GM10248 (cell line): ENCODE data around the gene DEAF1.

ENCODE experiments used
- CTCF ChIA-PET: fragments of 300-600 bp; sonication (Branson Sonifier 250); formaldehyde crosslinking; extraction: SDS; loops from one replicate; lab custom pipeline; 2021; ENCODE audit warnings: antibody characterized with exemption; lab: Yijun Ruan, JAX
- POLR2A ChIA-PET: fragments of 350-650 bp; sonication (Branson Sonifier 250); formaldehyde crosslinking; extraction: SDS; loops from one replicate; lab custom pipeline; 2020; ENCODE audit warnings: antibody characterized with exemption; lab: Yijun Ruan, JAX
- DNase-seq: peaks from one replicate; pipeline ENCODE4 v3.0.0; 2012; ENCODE audit errors: extremely low spot score
- TF ChIP-seq, protein P1 (sequence below): IDR thresholded peaks from 2 replicates; pipeline ENCODE4 v1.5.1; 2012; ENCODE audit warnings: mild to moderate bottlenecking, low read depth; ENCODE audit errors: extremely low read depth, missing control alignments, control extremely low read depth

Gene DEAF1

GRCh38 chr11:729492-730074 is 34.6 kb upstream of the DEAF1 start:
- TF ChIP-seq, protein P1, sequence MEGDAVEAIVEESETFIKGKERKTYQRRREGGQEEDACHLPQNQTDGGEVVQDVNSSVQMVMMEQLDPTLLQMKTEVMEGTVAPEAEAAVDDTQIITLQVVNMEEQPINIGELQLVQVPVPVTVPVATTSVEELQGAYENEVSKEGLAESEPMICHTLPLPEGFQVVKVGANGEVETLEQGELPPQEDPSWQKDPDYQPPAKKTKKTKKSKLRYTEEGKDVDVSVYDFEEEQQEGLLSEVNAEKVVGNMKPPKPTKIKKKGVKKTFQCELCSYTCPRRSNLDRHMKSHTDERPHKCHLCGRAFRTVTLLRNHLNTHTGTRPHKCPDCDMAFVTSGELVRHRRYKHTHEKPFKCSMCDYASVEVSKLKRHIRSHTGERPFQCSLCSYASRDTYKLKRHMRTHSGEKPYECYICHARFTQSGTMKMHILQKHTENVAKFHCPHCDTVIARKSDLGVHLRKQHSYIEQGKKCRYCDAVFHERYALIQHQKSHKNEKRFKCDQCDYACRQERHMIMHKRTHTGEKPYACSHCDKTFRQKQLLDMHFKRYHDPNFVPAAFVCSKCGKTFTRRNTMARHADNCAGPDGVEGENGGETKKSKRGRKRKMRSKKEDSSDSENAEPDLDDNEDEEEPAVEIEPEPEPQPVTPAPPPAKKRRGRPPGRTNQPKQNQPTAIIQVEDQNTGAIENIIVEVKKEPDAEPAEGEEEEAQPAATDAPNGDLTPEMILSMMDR: no peak
- CTCF ChIA-PET: interaction anchor here (0.9 to 9.4 kb wide), 5 partner anchors 13 to 280 kb away, joined by 3 to 112 read pairs (median 11); partner anchors contain the start of genes DEAF1, PTDSS2, TALDO1 and TMEM80
- no peak for DNase-seq
- POLR2A ChIA-PET: no interaction called here

GRCh38 chr11:728901-729491 is 34.0 kb upstream of the DEAF1 start:
- POLR2A ChIA-PET: no interaction called here
- TF ChIP-seq, protein P1: no peak
- DNase-seq: no peak
- CTCF ChIA-PET: interaction anchor here (0.9 to 9.4 kb wide), 9 partner anchors 10 to 175 kb away, joined by 3 to 112 read pairs (median 7); partner anchors contain the start of genes DEAF1, TALDO1 and TMEM80

- peak; percentile 93 for DNase-seq
- ChIA-PET CTCF (interaction anchor here (0.9 to 9.4 kb wide), 15 partner anchors 9 to 174 kb away, joined by 3 to 112 read pairs (median 7); partner anchors contain the start of genes DEAF1, TALDO1 and TMEM80), POLR2A (no interaction called here)
- TF ChIP-seq, protein P1: peak; percentile 99
Measured at GRCh38 chr11:727859-728748, 33.1 kb upstream of the DEAF1 start.

DNA sequence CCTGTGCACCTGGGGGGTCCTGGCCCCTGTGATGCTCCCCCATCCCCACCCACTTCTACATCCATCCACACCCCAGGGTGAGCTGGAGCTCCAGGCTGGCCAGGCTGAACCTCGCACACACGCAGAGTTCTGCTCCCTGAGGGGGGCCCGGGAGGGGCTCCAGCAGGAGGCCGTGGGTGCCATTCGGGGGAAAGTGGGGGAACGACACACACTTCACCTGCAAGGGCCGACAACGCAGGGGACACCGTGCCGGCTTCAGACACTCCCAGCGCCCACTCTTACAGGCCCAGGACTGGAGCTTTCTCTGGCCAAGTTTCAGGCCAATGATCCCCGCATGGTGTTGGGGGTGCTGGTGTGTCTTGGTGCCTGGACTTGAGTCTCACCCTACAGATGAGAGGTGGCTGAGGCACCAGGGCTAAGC is 32.3 kb upstream of the DEAF1 start:
- no peak for DNase-seq
- POLR2A ChIA-PET: no interaction called here
- TF ChIP-seq, protein P1: no peak
- CTCF ChIA-PET: interaction anchor here (0.6 to 9.4 kb wide), 16 partner anchors 8 to 179 kb away, joined by 3 to 112 read pairs (median 5); partner anchors contain the start of genes DEAF1, TALDO1 and TMEM80

GRCh38 chr11:726278-727220 is 31.5 kb upstream of the DEAF1 start:
- POLR2A ChIA-PET: interaction anchor here (1.0 kb wide), 1 partner anchor 30 kb away, joined by 3 read pairs; no protein-coding TSS in a partner anchor
- CTCF ChIA-PET: interaction anchor here (0.6 to 9.4 kb wide), 20 partner anchors 14 to 278 kb away, joined by 3 to 112 read pairs (median 4); partner anchors contain the start of genes DEAF1, TALDO1 and TMEM80
- DNase-seq: peak; percentile 82
- TF ChIP-seq, protein P1: no peak
